ENCODE measurements around the gene LUC7L3. TPM values are rescaled to one million over a fixed set of nuclear protein-coding genes. Genes with fewer than 3 reads are reported as not detected.

The LUC7L3 gene
- total RNA-seq, 1 donor from 2014 or later, result 13.7 TPM

- H3K27me3 ChIP-seq (ENCODE audit: control insufficient read depth, insufficient read depth, low read length), result no peaks in the 10 kb centered on the region
- FAIRE-seq (no peak), DNase-seq (ENCODE audit: low read depth) (peak; percentile 75)
- peak; percentile 97 for TF ChIP-seq CTCF (IDR thresholded peaks at IDR 0.05; ENCODE audit: insufficient read depth, low read length, severe bottlenecking)
- no peaks in the 10 kb centered on the region for H3K36me3 ChIP-seq (ENCODE audit: control insufficient read depth, insufficient read depth, low read length)
- H3K4me3 ChIP-seq (ENCODE audit: low read depth, low read length), result no peak overlapping the region
These were observed 63.8 kb downstream of the LUC7L3 start for GRCh38 chr17:50783193-50783660.

GRCh38 chr17:50783905-50784304 is 64.5 kb downstream of the LUC7L3 start:
- no peak for FAIRE-seq
- TF ChIP-seq CTCF (IDR thresholded peaks at IDR 0.05; ENCODE audit: insufficient read depth, low read length, severe bottlenecking), result no peak
- no peak for DNase-seq (ENCODE audit: low read depth)
- H3K27me3 ChIP-seq (ENCODE audit: control insufficient read depth, insufficient read depth, low read length), result no peaks in the 10 kb centered on the region
- no peaks in the 10 kb centered on the region for H3K36me3 ChIP-seq (ENCODE audit: control insufficient read depth, insufficient read depth, low read length)
- no peak overlapping the region for H3K4me3 ChIP-seq (ENCODE audit: low read depth, low read length)

DNA sequence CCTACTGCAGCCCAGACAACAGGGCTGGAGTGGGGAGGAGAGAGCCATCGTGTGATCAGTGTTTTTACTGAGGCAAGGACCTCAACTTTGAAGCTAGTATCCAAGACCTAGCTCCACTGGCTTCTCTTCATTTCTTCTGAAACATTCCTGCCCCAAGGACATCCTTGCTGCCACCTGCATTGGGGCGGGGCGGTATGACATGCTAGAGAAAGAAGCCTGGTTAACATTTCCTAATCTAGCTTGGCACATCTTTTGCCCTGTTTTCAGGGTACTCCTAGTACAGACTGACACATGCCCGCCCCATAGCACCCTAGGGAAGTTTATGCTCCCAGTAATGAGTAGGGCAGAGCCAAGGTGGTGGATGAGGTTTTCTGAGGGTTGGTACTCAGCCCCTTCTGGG is 65.7 kb downstream of the LUC7L3 start:
- no peak for FAIRE-seq
- no peak for DNase-seq (ENCODE audit: low read depth)
- H3K27me3 ChIP-seq (ENCODE audit: control insufficient read depth, insufficient read depth, low read length), result no peaks in the 10 kb centered on the region
- no peak for TF ChIP-seq CTCF (IDR thresholded peaks at IDR 0.05; ENCODE audit: insufficient read depth, low read length, severe bottlenecking)
- H3K4me3 ChIP-seq (ENCODE audit: low read depth, low read length), result no peak overlapping the region
- no peaks in the 10 kb centered on the region for H3K36me3 ChIP-seq (ENCODE audit: control insufficient read depth, insufficient read depth, low read length)

DNA sequence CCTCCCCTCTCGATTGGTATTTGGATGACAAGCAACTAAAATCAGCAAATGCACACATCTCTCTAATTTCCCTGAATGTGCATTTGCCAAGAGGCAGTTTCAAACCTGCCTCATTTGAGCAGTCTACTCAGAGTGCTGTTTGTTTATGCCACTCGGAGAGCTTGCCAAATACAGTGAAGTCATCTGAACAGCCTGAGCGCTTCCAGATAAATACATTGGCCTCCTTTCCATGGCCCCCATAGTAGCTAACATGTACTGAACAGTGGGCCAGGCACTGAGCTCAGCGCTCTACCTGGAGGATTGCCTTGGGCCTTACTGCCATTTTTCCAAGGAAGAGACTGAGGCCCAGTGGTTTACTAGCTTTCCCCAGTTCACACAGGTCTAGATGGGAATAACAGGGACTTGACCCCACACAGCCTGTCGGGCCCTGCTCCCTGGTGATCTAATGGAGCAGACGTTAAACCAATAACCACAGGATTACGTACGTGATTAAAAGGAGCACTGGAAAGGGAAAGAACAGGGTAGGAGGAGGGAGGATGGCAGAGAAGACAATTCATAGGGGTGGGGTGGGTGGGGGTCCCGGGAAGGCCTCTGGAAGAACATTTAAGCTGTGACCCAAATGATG is 66.7 kb downstream of the LUC7L3 start:
- H3K4me3 ChIP-seq (ENCODE audit: low read depth, low read length), result no peak overlapping the region
- DNase-seq (ENCODE audit: low read depth), result peak; percentile 86
- FAIRE-seq, result no peak
- H3K27me3 ChIP-seq (ENCODE audit: control insufficient read depth, insufficient read depth, low read length), result no peaks in the 10 kb centered on the region
- TF ChIP-seq CTCF (IDR thresholded peaks at IDR 0.05; ENCODE audit: insufficient read depth, low read length, severe bottlenecking), result no peak
- no peaks in the 10 kb centered on the region for H3K36me3 ChIP-seq (ENCODE audit: control insufficient read depth, insufficient read depth, low read length)

- FAIRE-seq (no peak), DNase-seq (ENCODE audit: low read depth) (peak; percentile 85)
- Histone ChIP-seq H3K4me3 (ENCODE audit: low read depth, low read length) (no peak overlapping the region), H3K27me3 (ENCODE audit: control insufficient read depth, insufficient read depth, low read length) (no peaks in the 10 kb centered on the region), H3K36me3 (ENCODE audit: control insufficient read depth, insufficient read depth, low read length) (no peaks in the 10 kb centered on the region)
- TF ChIP-seq CTCF (IDR thresholded peaks at IDR 0.05; ENCODE audit: insufficient read depth, low read length, severe bottlenecking), result no peak
These were observed 67.7 kb downstream of the LUC7L3 start for GRCh38 chr17:50787106-50787505.

DNA sequence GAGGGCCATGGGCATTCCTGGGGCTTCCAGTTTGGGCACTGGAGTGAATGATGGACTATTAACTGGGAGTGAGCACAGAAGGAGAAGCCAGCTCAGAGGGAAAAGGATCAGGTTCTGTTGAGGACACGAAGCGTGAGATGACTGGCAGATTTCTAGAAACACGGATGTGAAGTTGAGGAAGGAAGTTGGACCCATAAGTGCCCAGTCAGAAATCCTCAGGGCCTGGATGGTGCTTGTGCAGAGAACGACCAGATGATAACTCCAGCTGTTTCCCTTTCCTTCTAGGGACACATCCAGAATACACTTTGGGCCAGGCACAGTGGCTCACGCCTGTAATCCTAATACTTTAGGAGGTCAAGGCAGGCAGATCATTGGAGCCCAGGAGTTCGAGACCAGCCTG is 71.2 kb downstream of the LUC7L3 start:
- no peaks in the 10 kb centered on the region for H3K36me3 ChIP-seq (ENCODE audit: control insufficient read depth, insufficient read depth, low read length)
- TF ChIP-seq CTCF (IDR thresholded peaks at IDR 0.05; ENCODE audit: insufficient read depth, low read length, severe bottlenecking), result no peak
- DNase-seq (ENCODE audit: low read depth) (no peak), FAIRE-seq (no peak)
- no peak overlapping the region for H3K4me3 ChIP-seq (ENCODE audit: low read depth, low read length)
- no peaks in the 10 kb centered on the region for H3K27me3 ChIP-seq (ENCODE audit: control insufficient read depth, insufficient read depth, low read length)

Data from bronchial epithelial cell (primary cell).